ENCODE measurements around the gene CFAP43.

- TF ChIP-seq CTCF (IDR thresholded peaks at IDR 0.05; ENCODE audit: poor library complexity) = peak; percentile 74
- no peak for TF ChIP-seq EZH2 (IDR thresholded peaks at IDR 0.05; ENCODE audit: borderline replicate concordance)
- no peak for TF ChIP-seq EZH2phosphoT487 (IDR thresholded peaks at IDR 0.05; ENCODE audit: low read depth, severe bottlenecking, unreplicated experiment)
Observed at GRCh38 chr10:104209575-104210198, 22.5 kb downstream of the CFAP43 start.

Data from hepatocyte (in vitro differentiated cells).